Activated naive CD8-positive, alpha-beta T cell treated with anti-CD3 and anti-CD28 coated beads, Interleukin-2, amount 10 ng/mL, durations not matched to agents 7 days and 5 days (primary cell): ENCODE results near the gene CD8B2. TPM values are rescaled to one million over a fixed set of nuclear protein-coding genes. Genes with fewer than 3 reads are reported as not detected.
"Not testable (repeated sequence)": the region's sequence is repeated elsewhere in the genome, so short reads cannot be mapped to it uniquely, and the experiment has no call there.

ENCODE experiments used
- ATAC-seq: fragments of 150-1000 bp; cut with Tn5 transposase; one replicate; pipeline ENCODE4 v1.10.0; 2021; ENCODE audit warnings: low read depth, moderate library complexity
- POLR2A ChIA-PET: fragments of 350-600 bp; sonication (Branson Sonifier 250); formaldehyde crosslinking; loops from one replicate; lab custom pipeline; 2021; ENCODE audit warnings: antibody characterized with exemption; lab: Charles Lee
- DNase-seq: peaks from one replicate; pipeline ENCODE4 v3.0.0; 2021
- H3K27ac Mint-ChIP-seq: one replicate; pipeline ENCODE4 v1.8.0; 2022; ENCODE audit warnings: mild to moderate bottlenecking, mixed read lengths
- H3K27me3 Mint-ChIP-seq: one replicate; pipeline ENCODE4 v1.8.0; 2022; ENCODE audit warnings: mild to moderate bottlenecking, moderate library complexity, mixed read lengths
- H3K36me3 Mint-ChIP-seq: one replicate; pipeline ENCODE4 v1.8.0; 2021; ENCODE audit warnings: mild to moderate bottlenecking, mixed read lengths
- H3K4me1 Mint-ChIP-seq: one replicate; pipeline ENCODE4 v1.8.0; 2021; ENCODE audit warnings: mixed read lengths
- H3K4me3 Mint-ChIP-seq: one replicate; pipeline ENCODE4 v1.8.0; 2022; ENCODE audit warnings: mild to moderate bottlenecking, moderate library complexity, mixed read lengths
- H3K9me3 Mint-ChIP-seq: one replicate; pipeline ENCODE4 v1.8.0; 2021; ENCODE audit warnings: mixed read lengths
- total RNA-seq, 2 experiments: library from RNA; stranded (reverse); gene quantifications; one replicate each; pipeline ENCODE4 v1.2.3, GENCODE V29; 2021

Gene CD8B2
- total RNA-seq, 2 experiments from 2014 or later: 7.3 to 8.6 TPM

DNA sequence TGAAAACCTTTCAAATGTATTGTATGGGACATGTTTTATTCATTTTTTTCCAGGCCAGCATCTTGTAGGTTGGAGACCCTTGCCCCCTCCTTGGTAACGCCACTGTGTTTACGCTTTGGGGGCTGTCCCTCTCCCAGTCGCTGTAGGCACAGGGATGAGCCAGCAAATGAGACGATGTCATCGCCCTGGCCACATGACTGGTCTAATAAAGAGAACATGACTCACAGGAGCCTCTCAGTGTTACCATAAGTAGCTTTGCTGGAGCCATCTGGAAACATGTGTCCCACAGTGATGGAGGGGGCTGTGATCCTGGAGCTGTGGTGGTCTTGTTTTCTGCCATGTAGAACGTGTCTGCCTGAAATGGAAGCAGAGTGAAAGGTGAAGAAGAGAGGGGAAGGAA is 78.9 kb downstream of the CD8B2 start:
- ATAC-seq (no peak), DNase-seq (no peak)
- Mint-ChIP-seq H3K4me1 (peaks cover 5% of the 10 kb centered on the region), H3K27ac (no peak overlapping the region), H3K4me3 (no peak overlapping the region), H3K36me3 (no peaks in the 10 kb centered on the region), H3K9me3 (no peaks in the 10 kb centered on the region), H3K27me3 (no peaks in the 10 kb centered on the region)
- POLR2A ChIA-PET: no interaction called here

DNA sequence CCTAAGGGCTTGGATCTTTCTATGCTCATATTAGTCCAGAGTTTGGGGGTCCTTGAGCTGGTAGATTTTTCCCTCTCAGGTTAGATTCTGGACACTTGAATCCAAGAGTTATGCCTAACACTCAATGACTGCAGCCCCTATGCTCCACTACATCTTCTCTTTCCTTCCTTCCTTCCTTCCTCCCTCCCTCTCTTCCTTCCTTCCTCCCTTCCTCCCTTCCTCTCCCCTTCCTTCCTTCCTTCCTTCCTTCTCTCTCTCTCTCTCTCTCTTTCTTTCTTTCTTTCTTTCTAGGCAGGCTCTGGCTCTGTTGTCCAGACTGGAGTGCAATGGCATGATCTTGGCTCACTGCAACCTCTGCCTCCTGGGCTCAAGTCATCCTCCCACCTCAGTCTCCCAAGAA is 79.3 kb downstream of the CD8B2 start:
- H3K27me3 Mint-ChIP-seq, ATAC-seq, H3K27ac Mint-ChIP-seq, DNase-seq, H3K4me1 Mint-ChIP-seq, POLR2A ChIA-PET, H3K4me3 Mint-ChIP-seq, H3K9me3 Mint-ChIP-seq, H3K36me3 Mint-ChIP-seq: not testable (repeated sequence)

DNA sequence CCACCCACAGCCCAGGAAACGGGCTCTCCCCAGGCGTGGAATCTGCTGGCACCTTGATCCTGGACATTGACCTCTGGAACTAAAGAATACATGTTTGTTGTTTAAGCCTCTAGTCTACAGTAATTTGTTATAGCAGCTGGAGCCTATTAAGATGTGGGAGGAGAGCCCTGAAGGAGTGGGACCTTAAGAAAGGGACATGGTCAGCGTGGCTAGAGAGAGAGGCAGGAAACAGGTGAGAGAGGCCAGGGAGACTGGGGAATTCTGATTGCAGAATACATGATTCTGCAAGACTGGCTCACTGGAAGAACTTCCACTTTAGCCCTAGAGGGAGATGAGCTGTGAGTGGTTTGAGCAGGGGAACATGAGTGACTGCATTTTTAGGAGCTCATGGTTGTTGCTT is 83.2 kb downstream of the CD8B2 start:
- POLR2A ChIA-PET: no interaction called here
- ATAC-seq (no peak), DNase-seq (no peak)
- Mint-ChIP-seq H3K4me3 (no peak overlapping the region), H3K4me1 (peaks cover 3% of the 10 kb centered on the region), H3K9me3 (no peaks in the 10 kb centered on the region), H3K27ac (no peak overlapping the region), H3K36me3 (no peaks in the 10 kb centered on the region), H3K27me3 (no peaks in the 10 kb centered on the region)

Other genes starting within 250 kb of the CD8B2 start
- under 1 TPM in 1 of 2 experiments, not detected in 1; 0.14 TPM for gene RGPD3, start 19.0 kb upstream of the CD8B2 start, total RNA-seq